HG03103 (cell line): ENCODE results near the gene ARL14EPL.
A peak's percentile ranks its signal among the peaks of the same experiment; 100 is the strongest.

Experiments
- ATAC-seq: cut with Tn5 transposase; IDR thresholded peaks from one replicate; pipeline ENCODE4 v1.9.1; 2021; ENCODE audit warnings: low read depth; ENCODE audit not compliant: unreplicated experiment

ARL14EPL gene

GRCh38 chr5:116032094-116032517, at the start of gene ARL14EPL:
Gene ARL14EPL (plus strand): TSS chr5:116032472. CDS start chr5:116051466, 18,994 bp downstream.
- ATAC-seq: peak; percentile 87

GRCh38 chr5:115983519-115983918, 48.8 kb upstream of the ARL14EPL start:
- no peak for ATAC-seq

DNA sequence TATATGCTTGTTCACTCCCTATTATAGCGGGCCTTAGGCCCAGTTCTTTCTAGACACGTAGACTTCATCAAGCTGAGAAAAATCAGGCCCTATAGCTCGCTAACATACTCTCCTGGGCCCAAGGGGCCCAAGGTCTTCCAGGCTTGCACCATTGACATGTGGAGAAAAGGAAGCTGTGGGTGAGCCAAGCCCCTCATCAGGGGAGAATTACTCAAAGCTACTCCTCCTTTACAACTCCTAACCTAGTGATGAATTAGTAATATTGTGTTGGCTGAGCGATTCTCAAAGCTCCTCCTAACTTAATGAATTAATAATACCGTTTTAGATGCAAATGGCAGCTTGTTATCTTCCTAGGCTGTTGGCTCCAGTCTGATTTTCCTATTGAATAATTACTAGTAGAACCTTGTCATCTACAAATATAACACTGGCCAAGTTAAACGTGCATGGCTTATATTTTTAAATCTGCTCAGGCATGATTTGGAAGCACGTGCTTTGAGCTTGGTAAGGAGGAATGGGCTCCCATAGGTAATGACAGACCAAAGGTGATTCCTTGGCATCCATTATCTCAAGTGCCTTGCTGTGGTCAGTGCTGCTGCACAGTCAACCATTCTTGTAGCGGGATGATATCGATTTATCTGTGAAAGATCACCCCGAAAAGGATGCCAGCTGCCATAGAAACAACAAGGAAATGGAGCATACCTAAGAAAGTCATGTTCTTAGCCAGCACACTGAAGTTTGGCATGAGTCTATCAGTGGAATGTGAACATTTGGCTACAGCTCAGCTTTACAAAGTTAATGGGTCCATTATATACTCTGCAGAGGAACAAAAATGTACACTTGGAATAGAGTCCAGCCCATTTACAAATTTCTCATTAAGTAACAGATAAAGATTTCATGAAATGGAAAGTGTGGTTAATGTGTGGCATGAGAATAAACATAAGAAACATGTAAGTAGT, 46.2 kb upstream of the ARL14EPL start:
- no peak for ATAC-seq

GRCh38 chr5:115988002-115988401, 44.3 kb upstream of the ARL14EPL start:
- no peak for ATAC-seq

DNA sequence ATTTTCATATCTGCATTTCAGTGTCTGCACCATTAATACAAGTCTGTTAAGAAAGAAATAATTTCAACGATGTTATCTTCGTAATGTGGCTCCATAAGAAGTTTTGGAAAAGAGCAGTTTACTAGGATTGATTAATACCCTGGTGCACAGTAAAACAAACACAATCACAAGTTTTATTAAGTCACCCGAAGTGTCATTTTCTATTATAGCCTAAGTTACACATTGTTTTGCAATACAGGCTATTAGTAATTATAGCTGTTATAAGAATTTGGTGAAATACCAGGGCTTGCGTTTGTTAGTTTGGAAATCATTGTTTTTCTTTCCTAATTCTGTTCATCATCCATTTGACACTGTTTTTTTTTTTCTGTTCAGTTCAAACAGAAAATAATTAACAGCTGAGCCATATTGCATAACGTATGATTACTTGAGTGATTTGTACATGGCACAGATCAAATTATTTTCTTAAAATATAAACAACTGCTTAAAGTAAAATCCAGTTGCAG, 39.4 kb upstream of the ARL14EPL start:
- ATAC-seq: no peak

DNA sequence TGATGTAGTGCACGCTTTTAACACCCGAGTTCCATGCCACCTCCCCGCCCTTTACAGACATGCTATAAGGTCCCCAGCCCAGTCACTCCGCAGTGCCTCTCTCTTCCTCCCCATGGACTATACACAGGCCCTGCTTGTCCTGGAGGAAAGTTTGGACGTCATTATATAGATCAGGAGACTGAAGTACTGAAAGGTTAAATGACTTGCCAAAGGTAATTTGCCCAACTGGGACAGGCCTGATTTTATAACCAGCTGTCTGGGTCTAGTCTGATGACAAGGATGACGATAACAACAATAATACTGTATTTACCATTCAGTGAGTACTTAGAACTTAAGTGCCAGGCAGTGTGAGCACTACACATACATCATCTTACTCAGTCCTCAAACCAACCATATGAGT, 36.9 kb upstream of the ARL14EPL start:
- ATAC-seq: no peak

DNA sequence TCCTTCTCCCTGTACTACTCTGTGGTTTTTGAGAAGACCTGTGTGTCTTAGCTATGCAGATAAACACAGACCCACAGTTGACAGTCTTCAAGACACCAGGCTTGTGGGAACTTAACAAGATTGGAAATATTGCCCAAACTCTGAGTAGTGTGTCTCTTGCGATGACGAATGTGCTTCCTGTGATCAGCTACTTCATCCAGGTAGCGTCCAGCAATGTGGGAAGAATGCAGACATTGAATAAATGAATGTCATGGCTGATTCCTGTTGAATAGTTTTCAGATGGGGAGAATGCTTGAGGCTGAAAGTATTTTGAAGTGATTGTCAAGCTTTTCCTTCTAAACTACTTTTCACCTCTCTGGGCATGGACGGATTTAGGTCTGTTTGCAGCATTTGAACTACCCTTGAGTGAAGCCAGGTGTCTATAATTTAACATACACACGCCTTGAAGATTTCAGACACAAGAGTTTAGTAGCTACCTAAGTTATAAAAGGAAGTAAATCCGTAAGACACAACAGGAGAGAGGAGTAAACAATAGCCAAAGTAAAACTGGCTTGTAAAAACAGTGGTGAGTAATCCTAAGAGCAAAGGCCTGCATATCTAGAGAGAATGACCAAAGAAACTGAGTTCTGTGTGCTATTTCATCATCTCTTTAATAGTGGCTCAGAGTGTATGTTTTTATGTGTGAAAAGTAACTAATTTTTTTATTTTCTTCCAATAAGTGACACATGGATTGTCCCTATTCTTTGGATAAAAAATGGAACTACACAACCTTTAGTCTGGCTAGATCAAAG, 30.0 kb upstream of the ARL14EPL start:
- no peak for ATAC-seq

DNA sequence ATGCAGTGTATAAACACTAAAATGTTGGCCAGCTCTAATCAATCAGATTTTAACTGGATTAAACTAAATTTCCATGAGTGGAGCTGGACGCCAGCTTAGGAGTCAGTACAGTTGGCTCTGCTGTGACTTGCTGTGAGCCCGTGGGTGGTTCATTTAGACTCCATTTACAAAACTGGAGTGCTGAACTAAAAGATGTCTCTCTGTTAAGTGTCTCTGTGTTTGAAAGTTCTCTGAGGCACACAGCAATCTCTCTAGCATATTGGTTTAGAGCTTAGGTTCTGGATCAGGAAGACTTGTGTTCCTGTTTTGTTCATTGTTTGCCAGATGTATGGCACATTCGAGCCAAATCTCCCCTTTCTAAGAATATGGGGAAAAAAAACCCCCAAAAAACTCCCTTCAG, 28.0 kb upstream of the ARL14EPL start:
- no peak for ATAC-seq

- ATAC-seq: no peak
Measured at GRCh38 chr5:116009806-116010205, 22.5 kb upstream of the ARL14EPL start.

DNA sequence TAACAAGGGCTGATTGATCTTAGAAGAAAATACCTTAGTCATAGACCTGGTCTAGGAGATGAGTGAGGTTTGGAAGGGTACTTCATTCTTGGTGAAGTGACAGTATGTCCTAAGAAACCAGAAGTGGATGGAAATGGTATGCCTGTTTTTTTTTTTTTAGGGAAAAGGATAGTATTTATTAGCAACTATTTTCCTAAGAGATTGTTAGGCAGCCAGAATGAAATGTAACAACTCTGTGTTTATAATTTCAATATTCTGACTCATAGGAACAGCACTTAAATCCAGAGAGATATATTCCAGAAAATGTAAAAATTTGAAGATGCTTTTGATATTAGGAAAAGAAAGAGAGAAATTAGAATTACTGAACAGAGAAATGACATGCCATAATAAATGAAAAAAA, 21.2 kb upstream of the ARL14EPL start:
- ATAC-seq: no peak

DNA sequence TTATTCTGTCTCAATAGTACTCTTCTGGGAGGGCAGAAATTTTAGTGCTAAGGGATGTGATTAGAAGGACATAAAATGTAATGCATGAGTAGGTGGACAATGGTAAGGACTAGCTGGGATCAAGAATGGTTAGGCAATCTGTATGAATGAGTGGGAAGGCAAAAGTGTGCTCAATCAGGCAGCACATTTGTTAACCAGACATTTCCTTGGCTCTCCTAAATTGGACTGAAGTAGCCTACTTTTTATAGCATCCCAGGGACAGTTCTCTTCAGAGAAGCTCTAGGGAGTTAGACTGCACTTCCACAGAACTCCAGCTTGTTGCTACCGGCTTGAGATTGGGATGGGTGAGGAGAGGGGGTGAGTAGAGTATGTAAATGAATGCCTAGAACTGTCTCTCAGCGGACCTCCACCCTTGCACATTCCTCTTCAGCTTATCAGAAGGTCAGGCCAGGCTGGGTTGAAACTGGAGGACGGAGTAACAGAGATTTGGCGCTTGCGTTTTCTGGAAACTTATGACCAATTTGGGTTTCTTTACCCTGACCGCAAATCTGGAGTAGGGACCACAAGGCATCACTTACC, 19.0 kb upstream of the ARL14EPL start:
- no peak for ATAC-seq

DNA sequence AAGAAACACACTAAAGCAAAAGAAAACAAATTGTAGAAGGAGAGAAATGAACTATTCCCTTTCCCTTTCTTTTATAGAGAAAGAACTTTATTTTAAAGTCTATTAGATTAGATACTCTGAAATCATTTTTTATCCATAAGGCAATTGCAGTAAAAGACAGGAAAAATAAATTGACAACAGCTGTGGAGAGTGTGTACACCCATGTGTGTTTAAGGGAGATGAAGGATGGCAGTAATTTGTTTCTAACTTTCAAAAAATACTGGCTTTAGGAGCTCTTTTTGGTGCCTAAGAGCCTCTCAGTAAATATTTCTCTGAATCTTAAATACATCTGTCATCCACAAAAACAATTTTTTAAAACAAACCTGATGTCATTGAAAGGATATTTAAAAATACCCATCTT, 18.3 kb upstream of the ARL14EPL start:
- no peak for ATAC-seq

DNA sequence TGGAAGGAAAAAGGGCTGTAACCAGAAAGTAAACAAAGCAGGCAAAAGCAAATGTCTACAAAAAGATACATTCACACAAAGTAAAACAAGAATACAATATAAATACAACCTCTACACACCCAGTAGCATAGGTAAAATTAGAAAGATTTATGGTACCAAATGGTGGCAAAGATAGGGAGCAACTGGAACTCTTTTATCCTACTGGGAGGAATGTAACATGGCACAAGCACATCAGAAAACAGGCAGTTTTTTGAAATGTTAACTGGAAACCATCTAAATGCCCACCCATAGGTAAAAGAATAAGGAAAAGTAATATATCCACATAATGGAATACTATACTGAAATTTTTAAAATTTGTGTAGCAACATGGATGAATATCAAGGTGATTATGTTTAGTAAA, 8.7 kb upstream of the ARL14EPL start:
- no peak for ATAC-seq

- no peak for ATAC-seq
Measured at GRCh38 chr5:116025866-116026265, 6.4 kb upstream of the ARL14EPL start.

DNA sequence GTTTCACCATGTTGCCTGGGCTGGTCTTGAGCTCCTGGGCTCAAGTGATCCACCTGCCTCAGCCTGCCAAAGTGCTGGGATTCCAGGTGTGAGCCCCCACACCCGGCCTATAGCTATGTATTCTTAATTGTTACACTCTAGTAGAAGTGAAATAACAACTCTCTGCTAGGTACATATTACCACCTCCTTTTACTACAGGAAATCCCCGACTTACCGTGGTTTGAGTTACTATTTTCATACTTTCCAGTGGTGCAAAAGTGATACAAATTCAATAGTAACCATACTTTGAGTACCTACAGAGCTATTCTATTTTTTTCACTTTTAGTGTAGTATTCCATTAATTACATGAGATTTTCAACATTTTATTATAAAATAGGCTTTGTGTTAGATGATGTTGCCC, 719 bp downstream of the ARL14EPL start:
- no peak for ATAC-seq

DNA sequence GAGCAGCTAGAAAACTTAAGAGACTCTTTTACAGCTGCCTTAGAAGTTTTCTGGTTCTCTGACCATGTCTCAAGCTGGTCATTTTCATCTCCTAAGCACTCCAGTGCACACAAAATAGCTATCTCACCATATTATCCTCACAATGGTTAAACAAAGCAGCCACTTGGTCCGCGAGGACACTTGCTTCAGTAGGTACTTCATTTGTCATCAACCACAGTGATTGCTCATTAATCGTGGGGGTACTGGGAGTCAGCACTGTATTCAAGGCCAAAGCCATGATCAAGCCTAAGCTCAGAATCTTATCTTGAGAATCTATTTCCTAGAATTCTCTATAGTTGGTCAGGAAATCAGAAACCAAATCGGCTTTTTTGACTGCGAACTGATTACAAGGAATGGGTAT, 2.9 kb downstream of the ARL14EPL start:
- no peak for ATAC-seq

GRCh38 chr5:116037236-116037822, 5.1 kb downstream of the ARL14EPL start:
- ATAC-seq: no peak

DNA sequence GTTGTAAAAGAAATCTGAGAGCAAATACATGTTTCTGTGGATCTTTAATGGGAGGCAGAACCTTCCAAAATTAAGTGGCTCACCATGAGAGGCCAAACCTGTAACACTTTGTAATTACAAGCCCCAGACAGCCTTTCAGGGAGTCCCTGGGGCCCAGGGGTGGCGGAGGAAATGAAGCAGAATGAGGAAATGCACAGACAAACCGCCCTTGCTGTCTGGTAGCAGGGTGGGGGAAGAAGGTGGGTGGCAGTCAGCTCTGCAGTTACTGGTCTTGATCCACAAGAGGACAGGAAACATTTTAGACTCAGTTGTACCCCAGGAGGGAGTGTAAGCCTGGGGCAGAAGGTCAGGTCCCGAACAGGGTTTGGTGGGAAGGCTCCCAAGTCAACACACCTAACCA, 6.5 kb downstream of the ARL14EPL start:
- ATAC-seq: peak; percentile 87

DNA sequence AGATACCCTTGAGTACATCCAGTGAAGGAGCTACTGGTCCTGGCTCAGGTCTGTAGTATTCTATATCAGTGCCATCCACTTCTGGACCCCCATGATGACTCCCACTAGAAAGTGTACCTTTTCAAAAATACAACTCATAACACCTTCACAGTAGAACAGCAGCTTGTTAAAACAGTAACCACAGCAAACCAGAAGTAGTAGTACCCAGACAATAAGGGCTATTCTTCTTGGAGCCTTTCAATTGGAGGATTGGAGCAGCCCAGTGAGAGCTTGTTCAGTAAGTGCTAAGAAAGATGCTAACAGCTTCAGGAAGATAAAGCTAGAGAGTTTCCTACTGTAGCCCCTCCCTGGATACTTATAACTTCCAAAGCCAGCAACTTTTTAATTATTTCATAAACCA, 10.1 kb downstream of the ARL14EPL start:
- no peak for ATAC-seq

- no peak for ATAC-seq
Measured at GRCh38 chr5:116044073-116044472, 11.8 kb downstream of the ARL14EPL start.

DNA sequence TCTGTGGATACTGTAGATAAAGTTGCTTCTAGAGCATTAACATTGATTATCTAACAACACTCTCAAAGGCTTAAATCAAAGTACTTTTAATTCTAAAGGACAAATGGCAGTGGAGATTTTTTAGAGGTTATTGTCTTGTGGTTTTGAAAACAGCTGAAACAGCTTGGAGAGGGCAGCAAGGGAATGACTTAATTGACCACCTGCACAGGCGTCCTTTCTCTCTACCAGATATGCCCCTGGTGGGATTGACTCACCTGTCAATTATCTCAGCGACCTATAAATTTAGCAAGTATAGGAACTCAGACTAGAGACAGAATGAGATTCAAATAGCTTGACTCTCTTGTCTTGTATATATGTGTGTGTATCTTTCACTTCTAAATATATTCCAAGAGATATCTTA, 13.5 kb downstream of the ARL14EPL start:
- no peak for ATAC-seq
